ENCODE data around the gene ZNF322.
"Not testable (repeated sequence)": the region's sequence is repeated elsewhere in the genome, so short reads cannot be mapped to it uniquely, and the experiment has no call there.

DNA sequence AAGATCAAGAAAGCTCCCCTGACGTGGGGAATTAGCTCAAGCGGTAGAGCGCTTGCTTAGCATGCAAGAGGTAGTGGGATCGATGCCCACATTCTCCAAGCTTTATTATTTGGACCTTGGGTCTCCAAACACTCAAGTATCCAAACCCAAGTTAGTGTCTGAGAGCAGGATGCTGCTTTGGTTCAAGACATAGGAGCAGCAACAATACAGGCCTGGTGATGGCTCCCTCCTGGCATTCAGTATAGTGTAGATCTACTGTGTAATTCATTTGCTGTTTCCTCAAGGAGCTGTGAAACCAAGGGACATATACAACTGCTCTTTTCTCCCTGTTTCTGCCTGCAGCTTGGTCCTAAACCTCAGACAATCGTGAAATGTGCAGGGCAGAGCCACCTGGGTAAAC is 45.8 kb upstream of the ZNF322 start:
- TF ChIP-seq POLR2A (IDR thresholded peaks at IDR 0.05; ENCODE audit: low read length); GATA1 (IDR thresholded peaks at IDR 0.05; ENCODE audit: low read depth, low read length): not testable (repeated sequence)

All from erythroblast (primary cell).